HG02840 (cell line): Measurements from ENCODE around the gene TAS1R2.

Experiments
- ATAC-seq: cut with Tn5 transposase; IDR thresholded peaks from one replicate; pipeline ENCODE4 v1.9.1; 2021; ENCODE audit warnings: mild to moderate bottlenecking, moderate library complexity, moderate number of reproducible peaks; ENCODE audit not compliant: unreplicated experiment, low FRiP score

Gene TAS1R2

DNA sequence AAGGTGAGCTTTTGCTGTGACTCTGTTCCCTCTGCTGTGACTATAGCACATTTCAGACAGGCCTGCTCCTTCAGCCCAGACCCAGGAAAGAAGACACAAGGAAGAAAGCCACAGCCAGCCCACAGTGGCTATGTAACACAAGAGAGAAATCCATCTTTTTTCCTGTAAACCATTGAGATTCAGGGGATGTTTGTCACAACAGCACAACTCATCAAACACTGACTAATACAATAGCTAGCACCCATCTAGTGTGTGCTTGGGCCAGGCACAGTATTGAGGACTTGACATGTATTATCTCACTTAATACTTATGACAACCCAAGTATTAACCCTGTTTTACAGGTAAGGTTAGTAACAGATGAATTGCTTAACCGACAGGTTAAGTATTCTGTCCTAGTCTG is 29.8 kb downstream of the TAS1R2 start:
- ATAC-seq: no peak

DNA sequence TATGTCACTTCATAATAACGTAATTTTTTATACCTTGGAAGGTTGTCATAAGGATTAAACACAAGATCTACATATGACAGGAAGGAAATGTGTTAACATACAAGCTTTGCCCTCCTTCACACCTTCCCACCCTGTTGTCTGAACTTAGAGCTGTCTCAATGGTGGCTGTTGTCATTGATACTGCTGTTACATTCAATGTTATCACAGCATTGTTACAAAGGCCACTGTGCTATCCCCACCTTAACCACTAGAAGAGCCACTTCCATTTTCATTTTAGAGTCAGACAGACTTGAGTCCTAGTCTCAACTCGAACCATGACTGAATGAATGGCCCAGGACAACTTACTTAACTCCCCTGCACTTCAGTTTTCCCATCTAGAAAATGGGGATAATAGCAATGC is 31.2 kb downstream of the TAS1R2 start:
- no peak for ATAC-seq

DNA sequence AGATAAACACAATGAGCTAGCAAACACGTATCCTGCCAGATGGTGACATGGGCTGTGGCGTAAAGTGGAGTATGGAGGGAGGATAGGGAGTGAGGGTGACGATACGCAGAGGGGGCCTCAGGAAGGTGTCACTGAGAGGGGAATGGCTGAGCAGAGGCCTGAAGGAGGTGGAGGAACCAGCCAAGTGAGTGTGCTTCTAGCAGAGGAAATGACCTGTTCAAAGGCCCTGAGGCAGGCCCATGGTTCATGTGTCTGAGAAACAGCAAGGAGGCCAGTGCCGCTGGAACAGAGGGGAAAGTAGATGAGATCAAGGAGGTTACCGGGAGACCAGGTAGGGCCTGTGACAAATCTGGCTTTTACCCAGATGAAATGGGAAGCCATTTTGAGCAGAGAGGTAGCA is 36.0 kb downstream of the TAS1R2 start:
- ATAC-seq: no peak

DNA sequence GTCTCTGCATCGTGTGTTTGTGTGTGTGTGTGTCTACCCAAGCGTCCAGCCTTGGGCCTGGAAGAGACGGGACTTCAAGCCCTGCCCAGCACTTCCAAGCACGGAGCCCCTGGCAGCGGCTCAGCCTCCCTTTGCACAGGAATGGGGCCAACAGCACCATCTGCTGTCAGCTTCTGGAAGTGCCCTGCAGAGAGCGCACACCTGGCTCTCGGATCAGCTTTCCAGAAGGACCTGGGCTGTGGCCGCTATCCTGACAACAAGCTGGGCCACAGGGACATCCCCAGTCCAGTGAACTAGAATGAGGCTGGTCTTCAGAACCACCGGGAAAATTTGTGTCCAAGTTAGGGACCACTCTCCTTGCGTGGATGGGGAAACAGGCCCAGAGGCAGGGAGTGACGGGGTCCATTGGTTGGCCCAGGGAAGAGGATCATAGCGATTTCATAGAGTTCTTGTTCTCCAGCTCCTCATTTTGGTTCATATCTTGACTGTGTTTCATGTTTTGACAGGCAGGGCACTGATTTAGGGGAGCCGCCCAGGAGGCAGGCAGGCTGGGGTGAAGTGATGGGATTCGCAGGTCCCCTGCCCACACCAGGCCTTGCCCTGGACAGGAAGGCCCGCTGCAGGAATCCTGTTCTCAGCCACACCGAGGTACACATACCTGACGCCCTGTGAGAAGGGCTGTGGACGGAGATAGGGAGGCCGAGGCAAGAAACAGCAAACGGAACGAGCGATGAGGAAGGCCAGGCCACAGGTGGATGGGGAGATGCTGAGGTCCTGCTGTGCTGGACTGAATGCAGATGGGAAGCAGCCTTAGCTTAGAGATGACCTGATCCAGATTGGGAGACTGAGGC is 38.4 kb downstream of the TAS1R2 start:
- ATAC-seq: no peak

DNA sequence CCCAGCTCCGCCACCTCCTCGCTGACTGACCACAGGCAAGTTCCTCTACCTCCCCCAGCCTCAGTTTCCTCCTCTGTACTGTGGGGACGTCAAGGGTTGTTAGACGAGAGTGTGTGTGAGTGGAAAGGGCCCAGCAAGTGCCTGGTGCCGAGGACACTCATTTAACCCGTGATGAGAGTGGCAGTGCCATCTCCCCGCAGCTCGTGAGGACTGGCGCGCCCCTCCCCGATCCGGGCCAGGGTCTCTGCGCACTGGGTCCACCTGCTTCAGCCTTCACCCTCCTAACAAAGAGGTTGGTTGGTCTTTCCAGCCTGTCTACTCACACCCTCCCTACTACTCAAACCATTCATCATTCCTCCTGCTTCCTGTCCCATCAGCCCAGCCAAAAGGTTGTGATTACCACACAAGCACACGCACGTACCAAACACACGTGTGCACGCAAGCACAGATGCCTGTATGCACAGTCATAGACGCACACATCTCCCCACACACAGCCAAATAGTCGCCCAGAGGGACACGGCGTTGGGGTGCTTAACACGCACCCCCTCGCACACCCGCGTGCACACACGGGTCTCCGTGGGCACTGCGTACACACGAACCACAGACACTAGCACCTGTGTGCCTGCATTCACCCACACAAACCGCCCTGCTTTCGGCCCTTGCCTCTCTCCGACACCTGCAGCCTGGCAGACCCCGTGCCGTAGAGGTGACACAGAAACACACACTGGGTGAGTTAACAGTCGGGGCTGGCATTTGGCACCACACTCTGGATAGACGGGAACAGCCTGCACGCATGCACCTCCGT is 39.3 kb downstream of the TAS1R2 start:
- ATAC-seq: no peak

DNA sequence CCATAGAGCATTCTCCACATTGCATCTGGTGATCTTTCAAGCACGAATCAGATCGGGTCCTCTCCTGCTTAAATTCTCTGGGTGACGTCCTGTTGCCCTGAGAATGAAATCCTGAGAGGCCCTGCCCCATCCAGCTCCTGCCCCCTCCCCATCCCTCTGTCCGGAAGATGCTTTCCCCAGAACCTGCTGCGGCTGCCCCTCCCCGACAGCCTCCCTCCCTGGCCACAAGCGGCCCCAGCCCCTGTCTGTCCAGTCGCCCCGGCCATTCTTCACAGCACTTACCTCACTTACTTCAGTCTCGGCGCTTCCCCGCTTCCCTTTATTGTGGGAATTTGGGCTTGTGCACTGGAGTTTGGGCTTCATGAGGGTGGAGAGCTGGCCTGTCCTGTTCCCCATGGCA is 40.3 kb downstream of the TAS1R2 start:
- no peak for ATAC-seq

DNA sequence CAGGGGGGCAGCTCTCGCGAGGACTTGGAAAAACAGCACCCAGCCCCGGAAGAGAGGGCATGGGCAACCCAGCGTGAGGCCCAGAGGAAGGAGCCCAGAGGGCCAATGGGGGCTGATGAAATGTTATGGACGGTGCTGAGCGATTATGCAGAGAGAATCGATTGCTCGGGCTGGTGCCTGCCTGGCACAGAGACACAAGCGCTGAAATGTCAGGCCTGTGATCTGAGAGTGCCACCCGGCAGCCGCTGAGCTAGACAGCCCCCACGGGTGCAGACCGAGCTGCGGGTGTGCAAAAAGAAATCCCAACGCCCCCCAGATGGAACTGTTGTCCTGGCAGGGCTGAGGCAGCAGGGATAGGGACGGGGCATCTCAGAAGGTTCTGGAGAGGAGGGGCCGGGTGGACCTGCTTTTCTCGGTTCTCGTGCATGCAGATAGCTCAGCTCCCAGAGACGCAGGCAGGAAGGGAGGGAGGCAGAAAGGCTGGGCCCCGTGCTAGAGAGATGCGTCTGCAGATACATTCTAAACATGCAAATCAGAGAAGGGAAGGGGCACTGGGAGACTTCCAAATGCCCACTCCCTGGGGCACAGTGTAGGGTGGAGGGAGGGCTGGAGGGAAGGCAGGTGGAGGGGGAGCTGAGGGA is 41.5 kb downstream of the TAS1R2 start:
- ATAC-seq: no peak

DNA sequence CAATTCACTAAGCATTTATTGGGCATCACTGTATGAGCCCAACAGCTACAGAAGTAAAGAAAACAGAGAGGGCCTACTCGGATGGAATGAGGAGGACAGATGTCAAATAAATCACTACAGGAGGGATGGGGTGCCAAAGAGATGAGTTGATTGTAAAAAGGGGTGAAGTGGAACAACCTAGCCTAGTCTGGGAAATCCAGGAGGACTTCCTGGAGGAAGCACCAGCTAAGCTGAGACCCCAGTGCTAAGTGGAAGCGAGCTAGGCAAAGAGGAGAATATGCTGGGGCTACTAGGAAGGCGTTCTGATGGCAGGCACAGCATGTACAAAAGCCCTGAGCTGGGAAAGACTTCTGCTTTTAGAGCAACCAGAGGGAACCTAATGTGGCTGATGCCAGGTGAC is 42.1 kb downstream of the TAS1R2 start:
- ATAC-seq: no peak

DNA sequence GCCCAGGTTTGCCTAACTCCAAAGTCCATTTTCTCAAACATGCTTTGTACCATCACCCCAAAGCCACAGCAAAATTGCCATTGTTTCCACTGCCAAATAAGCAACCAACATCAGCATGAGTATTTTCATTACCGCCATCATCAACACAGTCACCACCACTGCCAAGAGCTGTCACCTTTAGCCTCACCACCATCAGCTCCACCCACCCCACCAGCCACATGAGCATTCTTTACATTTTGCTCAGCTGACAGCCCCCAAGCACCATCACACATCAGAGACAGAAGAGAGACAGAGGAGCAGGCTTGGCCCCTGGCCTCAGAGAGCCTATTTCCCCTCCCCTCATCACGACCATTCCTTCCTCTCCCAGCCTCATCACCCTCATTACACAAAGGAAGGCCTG is 42.7 kb downstream of the TAS1R2 start:
- no peak for ATAC-seq

DNA sequence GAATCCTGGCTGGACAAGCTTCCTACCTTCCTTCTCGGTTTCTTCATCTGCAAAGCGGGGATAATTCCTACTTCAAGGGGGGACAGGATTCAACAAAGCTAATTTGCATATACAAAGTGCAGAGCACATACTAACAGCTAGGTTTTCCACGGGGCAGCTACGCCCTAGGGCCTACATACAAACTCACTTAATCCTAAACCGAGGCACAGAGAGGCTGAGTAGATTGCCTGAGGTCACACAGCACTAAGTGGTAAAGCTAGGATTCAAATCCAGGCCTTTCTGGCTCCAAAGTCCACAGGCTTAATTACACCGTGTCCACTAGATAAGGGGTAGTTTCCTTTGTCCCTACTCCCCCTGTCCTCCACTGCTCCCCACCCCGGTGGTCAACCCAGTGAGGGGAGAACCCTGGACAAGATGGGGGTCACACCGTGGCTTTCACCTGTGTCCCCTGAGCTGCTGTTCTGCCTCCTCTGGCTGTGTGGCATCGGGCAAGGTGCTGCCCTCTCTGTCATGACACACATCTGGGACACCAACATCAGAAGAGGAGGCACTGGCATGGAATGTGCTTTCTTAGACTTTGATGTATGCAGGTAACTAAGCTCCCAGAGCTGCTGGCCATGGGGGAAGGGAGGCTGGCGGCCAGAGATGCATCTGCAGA is 44.5 kb downstream of the TAS1R2 start:
- no peak for ATAC-seq

DNA sequence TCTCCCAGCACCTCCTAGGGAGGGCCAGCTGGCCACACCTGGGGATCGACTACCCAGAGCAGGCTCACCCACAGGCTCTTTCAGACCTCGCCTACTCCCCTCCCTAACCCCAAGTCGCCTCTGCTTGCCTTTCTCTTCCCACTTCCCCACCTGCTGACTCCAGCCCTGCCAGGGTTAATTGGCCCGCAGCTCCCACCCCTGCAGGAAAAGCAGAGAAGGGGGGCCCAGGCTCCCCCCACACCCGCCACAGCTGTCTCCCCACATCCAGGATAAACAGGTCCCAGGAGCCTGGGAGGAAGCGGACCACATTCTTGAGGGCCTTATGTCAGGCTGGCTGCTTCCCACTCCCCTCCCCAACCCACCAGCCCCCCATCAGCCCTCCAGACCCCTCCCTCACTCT is 45.0 kb downstream of the TAS1R2 start:
- no peak for ATAC-seq

DNA sequence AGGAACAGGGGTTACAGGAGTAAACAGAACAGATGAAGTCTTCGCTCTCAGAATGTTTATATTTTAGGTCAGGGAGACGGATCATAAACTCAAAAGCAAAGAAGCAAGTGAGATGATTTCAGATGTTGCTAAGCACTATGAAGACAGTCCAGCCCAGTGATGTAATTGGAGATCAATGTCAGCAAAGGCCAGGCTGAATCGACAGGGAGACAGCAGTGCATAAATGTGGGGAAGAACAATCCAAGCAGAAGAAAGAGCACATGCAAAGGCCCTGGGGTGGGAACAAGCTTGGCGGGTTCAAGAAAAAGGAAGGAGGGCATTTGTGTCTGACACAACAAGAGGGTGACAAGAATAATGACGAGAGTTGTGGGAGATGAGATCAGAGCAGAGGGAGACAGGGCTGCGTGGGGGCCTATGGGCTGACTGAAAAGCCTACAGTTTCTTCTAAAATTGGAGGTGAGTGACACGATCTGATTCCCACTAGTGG is 47.0 kb downstream of the TAS1R2 start:
- ATAC-seq: no peak

DNA sequence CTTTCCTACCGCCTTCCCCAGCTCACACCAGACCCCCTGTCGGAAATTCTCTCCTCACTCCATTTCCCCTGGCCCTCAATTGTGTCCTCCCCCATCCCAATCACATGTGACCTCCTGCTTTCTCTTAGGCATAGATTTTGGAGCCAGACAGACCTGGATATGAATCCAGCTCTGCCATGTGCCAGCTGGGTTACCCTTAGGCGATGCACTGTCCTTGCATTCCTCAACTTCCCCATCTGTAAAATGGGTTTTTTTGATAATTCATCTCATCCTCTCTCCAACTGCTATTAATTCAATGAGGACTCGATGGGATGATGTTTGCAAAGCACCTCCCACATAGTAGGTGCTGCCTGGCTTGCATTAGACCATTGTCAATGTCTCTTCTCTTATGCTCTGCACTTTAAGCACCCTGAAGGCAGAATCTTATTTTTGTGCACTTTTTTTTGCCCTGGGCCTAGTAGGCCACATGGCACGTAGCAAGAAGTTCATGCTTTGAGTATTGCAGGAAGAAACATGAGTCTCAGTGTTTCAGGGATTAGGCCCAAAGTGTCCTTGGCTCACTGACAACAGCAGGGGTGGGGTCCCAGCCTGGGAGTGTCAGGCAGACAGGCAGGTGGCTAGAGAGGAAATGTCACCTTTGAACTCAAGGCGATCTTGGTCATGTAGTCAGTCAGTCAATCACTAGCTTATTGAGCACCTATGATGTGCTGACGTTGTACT is 47.6 kb downstream of the TAS1R2 start:
- no peak for ATAC-seq

DNA sequence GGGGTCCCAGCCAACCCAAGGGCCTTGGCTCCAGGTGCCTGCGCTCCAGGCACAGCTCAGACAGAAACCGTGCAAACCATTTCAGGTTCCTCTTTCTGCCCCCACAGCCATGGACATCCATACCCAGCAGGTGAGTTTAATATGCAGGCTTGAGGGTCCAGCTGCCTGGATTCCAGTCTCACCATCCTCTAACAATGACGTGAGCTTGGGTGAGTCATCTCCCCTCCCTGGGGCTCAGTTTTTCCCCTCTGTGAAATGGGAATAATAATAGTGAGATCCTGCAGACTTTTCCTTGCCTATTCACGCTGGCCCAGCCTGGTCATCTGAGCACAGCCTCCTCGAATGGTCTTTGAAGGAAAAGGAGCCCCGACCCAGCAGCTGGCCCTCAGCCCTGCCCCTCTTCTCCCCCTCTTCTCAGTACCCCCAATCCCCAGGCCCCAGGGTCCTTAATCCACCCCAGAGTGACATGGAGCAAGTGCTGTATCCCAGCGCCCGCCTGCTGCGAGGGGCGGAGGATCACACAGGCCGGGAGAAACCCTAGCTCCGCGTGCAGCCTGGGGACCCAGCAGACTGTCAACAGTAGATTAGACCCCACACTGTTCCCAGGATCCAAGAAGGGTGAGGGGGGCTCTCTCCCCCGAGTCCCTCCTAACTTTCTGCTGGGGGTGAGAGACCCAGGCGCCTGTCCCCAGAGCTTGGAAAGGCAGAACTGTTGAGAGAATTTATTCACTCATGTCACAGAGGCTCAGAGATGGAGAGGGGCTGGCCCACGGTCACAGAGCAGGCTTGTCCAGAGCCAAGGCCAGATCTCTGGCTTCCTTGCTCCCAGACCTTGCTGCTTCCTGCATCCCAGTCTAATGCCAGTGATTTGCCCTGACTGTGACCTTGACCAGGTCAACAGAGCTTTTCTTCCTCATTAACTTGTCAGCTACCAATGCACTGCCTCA is 49.2 kb downstream of the TAS1R2 start:
- ATAC-seq: no peak

DNA sequence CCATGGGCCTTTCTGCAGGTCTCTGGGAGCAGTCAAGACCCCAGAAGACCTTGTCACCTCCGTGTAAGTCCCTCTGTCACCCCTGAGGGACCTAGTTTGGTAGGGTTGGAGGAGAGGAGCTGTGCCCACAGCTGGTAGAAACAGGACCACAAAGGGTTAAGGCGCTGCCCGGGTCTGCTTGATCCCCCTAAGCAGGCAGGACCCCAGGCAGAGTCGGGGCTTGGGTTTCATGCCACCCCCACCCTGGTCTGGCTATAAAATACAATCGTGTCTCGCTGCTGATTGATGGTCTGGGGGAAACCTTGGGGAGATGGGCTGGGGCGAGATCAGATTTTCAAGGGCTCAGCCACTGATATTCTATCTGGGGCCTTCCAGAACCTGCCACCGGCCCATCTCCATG is 50.9 kb downstream of the TAS1R2 start:
- ATAC-seq: no peak

DNA sequence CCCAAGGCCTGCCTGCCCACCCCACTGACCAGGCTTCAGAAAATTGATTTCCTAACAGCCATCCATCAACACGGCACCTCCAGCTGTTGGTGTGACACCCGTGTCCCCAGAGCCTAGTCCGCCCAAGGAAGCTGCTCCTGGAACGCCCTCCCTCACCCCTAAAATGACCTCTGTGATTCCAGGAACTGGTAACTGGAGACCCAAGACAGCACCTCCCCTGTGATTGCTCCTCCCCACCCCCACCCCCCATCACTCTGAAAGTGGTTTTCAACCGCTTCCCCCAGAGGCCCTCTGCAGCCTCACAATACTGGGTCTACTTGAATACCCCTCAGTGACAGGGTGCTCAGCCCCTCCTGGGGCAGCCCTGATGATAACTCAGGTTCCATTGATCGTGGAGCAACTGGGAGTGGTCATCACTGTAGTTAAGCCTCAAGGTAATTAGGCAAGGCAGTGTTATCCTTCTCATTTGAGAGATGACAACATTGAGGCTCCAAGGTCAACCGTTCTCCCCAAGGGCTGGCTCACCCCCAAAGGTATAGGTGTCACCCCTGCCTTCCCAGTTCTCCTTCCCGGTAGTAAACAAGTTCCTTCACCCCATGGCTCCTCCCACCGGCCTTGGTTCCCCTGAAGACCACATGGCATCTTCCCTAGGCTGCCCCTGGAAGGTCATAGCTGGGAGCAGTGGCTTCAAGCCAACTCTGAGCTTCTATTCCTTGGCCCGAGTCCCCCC is 52.0 kb downstream of the TAS1R2 start:
- ATAC-seq: no peak

DNA sequence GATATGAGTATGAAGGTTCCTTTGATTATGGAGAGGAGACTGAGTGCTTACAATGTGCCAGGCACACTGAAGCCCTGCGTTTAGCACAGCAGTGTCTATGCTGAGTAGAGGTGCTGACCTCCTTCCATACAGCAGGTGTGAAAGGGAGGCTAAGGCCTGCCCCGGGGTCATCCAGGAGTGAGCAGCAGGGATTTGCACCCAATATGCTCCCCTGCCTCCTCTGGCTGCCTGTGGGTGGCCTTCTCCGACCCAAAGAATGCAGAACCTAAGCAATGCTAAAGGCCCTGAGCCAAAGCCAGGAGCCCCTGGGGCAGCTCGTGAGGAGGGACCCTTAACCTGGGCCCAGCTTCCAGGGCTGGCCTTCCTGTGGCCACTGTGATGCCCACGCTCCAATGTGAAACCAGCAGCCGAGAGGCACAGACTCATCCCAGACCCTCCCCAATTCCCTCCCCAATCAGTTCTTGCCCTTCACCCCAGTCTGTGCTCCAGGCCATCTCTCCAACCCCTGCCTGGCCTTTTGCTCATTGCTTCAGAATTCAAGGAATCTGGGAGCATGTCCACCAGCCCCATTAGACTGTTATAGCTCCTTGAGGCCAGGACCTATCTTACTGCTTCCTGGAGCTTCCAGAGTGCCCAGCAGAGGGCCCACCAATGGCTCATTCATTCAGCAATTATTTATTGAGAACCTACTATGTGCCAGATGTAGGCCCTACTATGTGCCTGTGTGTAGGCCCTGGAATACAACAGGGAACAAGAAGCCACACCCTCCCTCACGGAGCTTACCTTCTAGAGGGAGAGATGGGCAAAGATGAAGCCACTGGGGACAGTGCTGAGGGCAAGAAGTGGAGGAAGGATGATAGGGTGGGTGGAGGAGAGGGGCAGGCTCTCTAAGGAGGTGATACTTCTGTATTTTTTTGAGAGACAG is 53.3 kb downstream of the TAS1R2 start:
- ATAC-seq: no peak
